Measurements from ENCODE around the gene GYS1. TPM values are rescaled to one million over a fixed set of nuclear protein-coding genes. Genes with fewer than 3 reads are reported as not detected.

GYS1 gene
- total and polyA plus RNA-seq, 2 of the 8 experiments (the other 6 are each of a cell fraction or from before 2014, with no cell fraction given), result 30.0 to 38.7 TPM

Small RNA genes within 50 kb of the gene (microRNA-seq; reads per million reads assigned to microRNA genes)
- 0 to 0.41 reads per million in 2 experiments for gene MIR6798 (ENCODE audit: borderline microRNAs expressed in 2 of 2, borderline number of aligned reads in 2 of 2, borderline replicate concordance in 1 of 2)

Small RNA genes within 50 kb of the gene (small RNA-seq; reads per million reads assigned to genes)
- gene AC026803.1 (ENCODE audit: insufficient read depth) (not detected), gene MIR6798 (ENCODE audit: insufficient read depth) (2.2 reads per million, percentile 22 among the genes with 10 or more reads in this experiment)

Other genes with a start within 250 kb of the GYS1 start
- 1.7 and 1.8 TPM in 2 replicates for gene IZUMO1, start 246.4 kb downstream of the GYS1 start, total RNA-seq (2021; fragmentation: NEBNext Ultra II Directional; extraction: Animal tissue kit (Norgen Biotek cat#: 25700))
- 0.33 and 0.46 TPM in 2 replicates for gene IZUMO1, start 246.4 kb downstream of the GYS1 start, polyA plus RNA-seq (2011; rRNA removed)
- 12.2 and 12.9 TPM in 2 replicates for gene FUT1, start 240.7 kb downstream of the GYS1 start, total RNA-seq (2021; fragmentation: NEBNext Ultra II Directional; extraction: Animal tissue kit (Norgen Biotek cat#: 25700))
- gene FUT1, start 240.7 kb downstream of the GYS1 start, polyA plus RNA-seq (2011; rRNA removed), result 7.4 and 12.4 TPM in 2 replicates
- 0.48 TPM in 1 of 2 replicates, not detected in the other for gene FGF21, start 237.8 kb downstream of the GYS1 start, total RNA-seq (2021; fragmentation: NEBNext Ultra II Directional; extraction: Animal tissue kit (Norgen Biotek cat#: 25700))
- 0.80 and 2.2 TPM in 2 replicates for gene FGF21, start 237.8 kb downstream of the GYS1 start, polyA plus RNA-seq (2011; rRNA removed)
- 42.5 and 44.5 TPM in 2 replicates for gene BCAT2, start 182.3 kb downstream of the GYS1 start, total RNA-seq (2021; fragmentation: NEBNext Ultra II Directional; extraction: Animal tissue kit (Norgen Biotek cat#: 25700))
- gene BCAT2, start 182.3 kb downstream of the GYS1 start, polyA plus RNA-seq (2011; rRNA removed), result 48.7 and 77.3 TPM in 2 replicates
- gene HSD17B14, start 156.8 kb downstream of the GYS1 start, total RNA-seq (2021; fragmentation: NEBNext Ultra II Directional; extraction: Animal tissue kit (Norgen Biotek cat#: 25700)), result 8.4 and 9.7 TPM in 2 replicates
- gene HSD17B14, start 156.8 kb downstream of the GYS1 start, polyA plus RNA-seq (2011; rRNA removed), result 25.5 and 32.7 TPM in 2 replicates
- 16.8 and 18.0 TPM in 2 replicates for gene PLEKHA4, start 124.7 kb downstream of the GYS1 start, total RNA-seq (2021; fragmentation: NEBNext Ultra II Directional; extraction: Animal tissue kit (Norgen Biotek cat#: 25700))
- 8.2 and 14.1 TPM in 2 replicates for gene PLEKHA4, start 124.7 kb downstream of the GYS1 start, polyA plus RNA-seq (2011; rRNA removed)
- gene PPP1R15A, start 120.9 kb downstream of the GYS1 start, total RNA-seq (2021; fragmentation: NEBNext Ultra II Directional; extraction: Animal tissue kit (Norgen Biotek cat#: 25700)), result 12.8 and 14.0 TPM in 2 replicates
- 4.1 and 8.6 TPM in 2 replicates for gene PPP1R15A, start 120.9 kb downstream of the GYS1 start, polyA plus RNA-seq (2011; rRNA removed)
- gene TULP2, start 94.6 kb downstream of the GYS1 start, total RNA-seq (2021; fragmentation: NEBNext Ultra II Directional; extraction: Animal tissue kit (Norgen Biotek cat#: 25700)), result 1.0 and 1.1 TPM in 2 replicates
- 0.95 and 1.8 TPM in 2 replicates for gene TULP2, start 94.6 kb downstream of the GYS1 start, polyA plus RNA-seq (2011; rRNA removed)
- gene NUCB1, start 93.0 kb downstream of the GYS1 start, total RNA-seq (2021; fragmentation: NEBNext Ultra II Directional; extraction: Animal tissue kit (Norgen Biotek cat#: 25700)), result 106 and 111 TPM in 2 replicates
- gene NUCB1, start 93.0 kb downstream of the GYS1 start, polyA plus RNA-seq (2011; rRNA removed), result 121 and 178 TPM in 2 replicates
- gene DHDH, start 59.6 kb downstream of the GYS1 start, total RNA-seq (2021; fragmentation: NEBNext Ultra II Directional; extraction: Animal tissue kit (Norgen Biotek cat#: 25700)), result 2.2 and 2.7 TPM in 2 replicates
- 2.8 and 2.9 TPM in 2 replicates for gene DHDH, start 59.6 kb downstream of the GYS1 start, polyA plus RNA-seq (2011; rRNA removed)
- 257 and 295 TPM in 2 replicates for gene BAX, start 38.4 kb downstream of the GYS1 start, total RNA-seq (2021; fragmentation: NEBNext Ultra II Directional; extraction: Animal tissue kit (Norgen Biotek cat#: 25700))
- 346 and 750 TPM in 2 replicates for gene BAX, start 38.4 kb downstream of the GYS1 start, polyA plus RNA-seq (2011; rRNA removed)
- gene FTL, start 28.0 kb downstream of the GYS1 start, total RNA-seq (2021; fragmentation: NEBNext Ultra II Directional; extraction: Animal tissue kit (Norgen Biotek cat#: 25700)), result 1,751 and 1,764 TPM in 2 replicates
- 2,427 and 3,043 TPM in 2 replicates for gene FTL, start 28.0 kb downstream of the GYS1 start, polyA plus RNA-seq (2011; rRNA removed)
- 152 and 160 TPM in 2 replicates for gene RUVBL2, start 578 bp upstream of the GYS1 start, total RNA-seq (2021; fragmentation: NEBNext Ultra II Directional; extraction: Animal tissue kit (Norgen Biotek cat#: 25700))
- 247 and 341 TPM in 2 replicates for gene RUVBL2, start 578 bp upstream of the GYS1 start, polyA plus RNA-seq (2011; rRNA removed)
- not detected in 2 replicates for gene LHB, start 23.8 kb upstream of the GYS1 start, total RNA-seq (2021; fragmentation: NEBNext Ultra II Directional; extraction: Animal tissue kit (Norgen Biotek cat#: 25700))
- 0.53 and 1.2 TPM in 2 replicates for gene LHB, start 23.8 kb upstream of the GYS1 start, polyA plus RNA-seq (2011; rRNA removed)
- gene CGB3, start 31.0 kb upstream of the GYS1 start, total RNA-seq (2021; fragmentation: NEBNext Ultra II Directional; extraction: Animal tissue kit (Norgen Biotek cat#: 25700)), result not detected in 2 replicates
- 0.09 TPM in 1 of 2 replicates, not detected in the other for gene CGB3, start 31.0 kb upstream of the GYS1 start, polyA plus RNA-seq (2011; rRNA removed)
- 0.71 TPM in 1 of 2 replicates, not detected in the other for gene CGB2, start 38.6 kb upstream of the GYS1 start, total RNA-seq (2021; fragmentation: NEBNext Ultra II Directional; extraction: Animal tissue kit (Norgen Biotek cat#: 25700))
- gene CGB2, start 38.6 kb upstream of the GYS1 start, polyA plus RNA-seq (2011; rRNA removed), result 3.2 and 3.9 TPM in 2 replicates
- not detected in 2 replicates for gene CGB1, start 43.6 kb upstream of the GYS1 start, total RNA-seq (2021; fragmentation: NEBNext Ultra II Directional; extraction: Animal tissue kit (Norgen Biotek cat#: 25700))
- gene CGB1, start 43.6 kb upstream of the GYS1 start, polyA plus RNA-seq (2011; rRNA removed), result 0.83 TPM in 1 of 2 replicates, not detected in the other
- gene CGB5, start 50.5 kb upstream of the GYS1 start, total RNA-seq (2021; fragmentation: NEBNext Ultra II Directional; extraction: Animal tissue kit (Norgen Biotek cat#: 25700)), result 0.63 TPM in 1 of 2 replicates, not detected in the other
- gene CGB5, start 50.5 kb upstream of the GYS1 start, polyA plus RNA-seq (2011; rRNA removed), result 0.68 and 0.83 TPM in 2 replicates
- 0.46 TPM in 1 of 2 replicates, not detected in the other for gene CGB8, start 55.8 kb upstream of the GYS1 start, total RNA-seq (2021; fragmentation: NEBNext Ultra II Directional; extraction: Animal tissue kit (Norgen Biotek cat#: 25700))
- gene CGB8, start 55.8 kb upstream of the GYS1 start, polyA plus RNA-seq (2011; rRNA removed), result 0.09 and 0.22 TPM in 2 replicates
- 0.52 and 1.2 TPM in 2 replicates for gene CGB7, start 64.4 kb upstream of the GYS1 start, total RNA-seq (2021; fragmentation: NEBNext Ultra II Directional; extraction: Animal tissue kit (Norgen Biotek cat#: 25700))
- gene CGB7, start 64.4 kb upstream of the GYS1 start, polyA plus RNA-seq (2011; rRNA removed), result 2.2 and 3.8 TPM in 2 replicates
- 2.8 and 3.1 TPM in 2 replicates for gene NTF4, start 71.5 kb upstream of the GYS1 start, total RNA-seq (2021; fragmentation: NEBNext Ultra II Directional; extraction: Animal tissue kit (Norgen Biotek cat#: 25700))
- 5.3 and 6.5 TPM in 2 replicates for gene NTF4, start 71.5 kb upstream of the GYS1 start, polyA plus RNA-seq (2011; rRNA removed)
- gene KCNA7, start 79.4 kb upstream of the GYS1 start, total RNA-seq (2021; fragmentation: NEBNext Ultra II Directional; extraction: Animal tissue kit (Norgen Biotek cat#: 25700)), result 0.10 and 0.17 TPM in 2 replicates
- 0.06 and 0.09 TPM in 2 replicates for gene KCNA7, start 79.4 kb upstream of the GYS1 start, polyA plus RNA-seq (2011; rRNA removed)
- 231 and 244 TPM in 2 replicates for gene SNRNP70, start 92.1 kb upstream of the GYS1 start, total RNA-seq (2021; fragmentation: NEBNext Ultra II Directional; extraction: Animal tissue kit (Norgen Biotek cat#: 25700))
- 235 and 515 TPM in 2 replicates for gene SNRNP70, start 92.1 kb upstream of the GYS1 start, polyA plus RNA-seq (2011; rRNA removed)
- gene LIN7B, start 121.1 kb upstream of the GYS1 start, total RNA-seq (2021; fragmentation: NEBNext Ultra II Directional; extraction: Animal tissue kit (Norgen Biotek cat#: 25700)), result 4.1 and 4.2 TPM in 2 replicates
- gene LIN7B, start 121.1 kb upstream of the GYS1 start, polyA plus RNA-seq (2011; rRNA removed), result 4.1 and 6.0 TPM in 2 replicates
- gene C19orf73, start 125.8 kb upstream of the GYS1 start, total RNA-seq (2021; fragmentation: NEBNext Ultra II Directional; extraction: Animal tissue kit (Norgen Biotek cat#: 25700)), result 1.2 and 2.5 TPM in 2 replicates
- 4.6 and 10.0 TPM in 2 replicates for gene C19orf73, start 125.8 kb upstream of the GYS1 start, polyA plus RNA-seq (2011; rRNA removed)
- 25.3 and 28.0 TPM in 2 replicates for gene PPFIA3, start 126.2 kb upstream of the GYS1 start, total RNA-seq (2021; fragmentation: NEBNext Ultra II Directional; extraction: Animal tissue kit (Norgen Biotek cat#: 25700))
- 15.9 and 28.8 TPM in 2 replicates for gene PPFIA3, start 126.2 kb upstream of the GYS1 start, polyA plus RNA-seq (2011; rRNA removed)
- 1.8 and 2.3 TPM in 2 replicates for gene HRC, start 162.1 kb upstream of the GYS1 start, total RNA-seq (2021; fragmentation: NEBNext Ultra II Directional; extraction: Animal tissue kit (Norgen Biotek cat#: 25700))
- 2.6 and 6.8 TPM in 2 replicates for gene HRC, start 162.1 kb upstream of the GYS1 start, polyA plus RNA-seq (2011; rRNA removed)
- 11.3 and 12.6 TPM in 2 replicates for gene TRPM4, start 164.5 kb upstream of the GYS1 start, total RNA-seq (2021; fragmentation: NEBNext Ultra II Directional; extraction: Animal tissue kit (Norgen Biotek cat#: 25700))
- 13.3 and 21.5 TPM in 2 replicates for gene TRPM4, start 164.5 kb upstream of the GYS1 start, polyA plus RNA-seq (2011; rRNA removed)

All from H1 (cell line).